HG03571 (cell line): Measurements from ENCODE around the gene TSR2.
"Not testable (repeated sequence)": the region's sequence is repeated elsewhere in the genome, so short reads cannot be mapped to it uniquely, and the experiment has no call there.

Experiments
- ATAC-seq: cut with Tn5 transposase; IDR thresholded peaks from one replicate; pipeline ENCODE4 v1.9.1; 2021; ENCODE audit not compliant: unreplicated experiment

Gene TSR2

DNA sequence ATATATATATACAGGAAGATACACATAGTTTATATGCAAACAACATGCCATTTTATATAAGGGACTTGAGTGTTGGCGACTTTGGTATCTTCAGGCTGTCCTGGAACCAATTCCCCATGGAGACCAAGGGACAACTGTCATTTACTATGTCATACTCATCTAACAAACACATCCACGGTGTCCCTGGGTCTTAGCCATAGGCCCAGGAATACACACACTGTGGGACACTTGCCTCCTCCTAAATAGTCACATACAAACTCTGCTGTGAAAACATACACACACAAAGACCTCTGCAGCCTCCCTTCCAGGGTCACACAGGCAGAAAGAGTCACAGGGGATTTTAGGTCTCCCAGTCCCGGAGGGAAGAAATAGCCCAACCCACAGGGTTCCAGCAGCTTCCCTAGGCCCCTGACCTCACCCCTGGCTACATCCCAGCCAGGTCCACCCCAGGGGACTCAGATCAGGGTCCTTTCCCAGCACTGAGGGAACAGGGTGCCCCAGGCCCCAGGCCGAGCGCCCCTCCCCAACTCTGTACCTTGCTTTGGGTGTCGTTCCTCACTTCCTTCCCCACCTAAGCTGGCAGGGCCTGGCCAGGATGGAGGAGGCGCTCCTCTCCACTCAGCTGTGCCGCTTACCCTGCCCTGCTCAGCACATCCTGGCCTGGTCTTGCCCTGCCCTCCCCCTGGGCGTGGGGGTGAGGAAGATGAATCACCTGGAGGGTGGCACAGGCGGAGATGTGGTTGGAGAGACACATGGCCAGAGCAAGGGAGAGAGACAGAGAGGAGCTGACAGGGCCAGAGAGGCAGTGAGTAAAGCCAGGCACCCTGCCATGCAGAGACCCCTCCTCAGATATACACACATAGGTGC is 34.0 kb downstream of the TSR2 start:
- no peak for ATAC-seq

DNA sequence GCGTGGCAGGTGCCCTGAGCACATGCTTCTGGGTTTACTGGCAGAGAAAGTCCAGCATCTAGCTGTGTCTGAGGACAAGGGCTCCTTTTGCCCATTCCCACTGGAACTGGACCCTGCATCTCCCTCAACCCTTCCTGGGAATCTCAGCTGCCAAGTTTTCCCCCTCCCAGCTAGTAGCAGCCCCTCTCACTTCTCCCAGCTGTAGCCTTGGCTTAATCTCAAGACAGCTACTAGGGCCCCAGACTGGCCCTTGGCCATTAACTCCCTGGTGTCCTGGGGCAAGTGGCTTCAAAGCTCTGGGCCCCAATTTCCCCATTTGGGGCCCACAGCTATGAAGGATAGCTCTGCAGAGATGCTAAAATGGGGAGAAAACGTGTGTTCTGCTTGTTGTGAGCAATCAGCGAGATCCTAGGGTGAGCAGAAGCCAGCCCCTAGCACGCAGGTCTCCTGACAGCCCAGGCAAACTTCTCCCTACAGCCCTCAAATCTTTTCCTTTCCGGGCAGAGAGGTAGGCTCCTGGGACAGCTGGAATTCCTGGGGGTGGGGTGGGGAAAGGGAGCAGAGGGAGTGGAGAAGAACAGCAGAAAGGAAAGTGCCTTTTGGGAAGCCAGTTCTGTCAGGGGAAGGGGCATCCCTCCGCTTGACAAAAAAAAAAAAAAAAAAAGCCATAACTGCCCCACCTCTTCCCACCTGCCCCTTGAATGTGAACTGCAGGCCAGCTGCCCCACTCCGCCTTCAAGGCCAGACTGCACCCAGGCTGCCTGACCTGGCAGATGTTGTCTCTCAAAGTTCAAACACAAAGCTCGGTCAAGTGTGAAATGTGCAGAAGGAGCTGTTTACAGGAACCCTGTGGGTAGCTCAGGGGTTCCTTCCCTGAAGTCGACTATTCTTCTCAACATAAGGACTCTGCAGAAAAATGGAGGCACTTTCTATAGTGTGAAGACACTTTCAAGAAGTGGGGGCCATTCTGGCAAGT is 39.2 kb downstream of the TSR2 start:
- ATAC-seq: no peak

DNA sequence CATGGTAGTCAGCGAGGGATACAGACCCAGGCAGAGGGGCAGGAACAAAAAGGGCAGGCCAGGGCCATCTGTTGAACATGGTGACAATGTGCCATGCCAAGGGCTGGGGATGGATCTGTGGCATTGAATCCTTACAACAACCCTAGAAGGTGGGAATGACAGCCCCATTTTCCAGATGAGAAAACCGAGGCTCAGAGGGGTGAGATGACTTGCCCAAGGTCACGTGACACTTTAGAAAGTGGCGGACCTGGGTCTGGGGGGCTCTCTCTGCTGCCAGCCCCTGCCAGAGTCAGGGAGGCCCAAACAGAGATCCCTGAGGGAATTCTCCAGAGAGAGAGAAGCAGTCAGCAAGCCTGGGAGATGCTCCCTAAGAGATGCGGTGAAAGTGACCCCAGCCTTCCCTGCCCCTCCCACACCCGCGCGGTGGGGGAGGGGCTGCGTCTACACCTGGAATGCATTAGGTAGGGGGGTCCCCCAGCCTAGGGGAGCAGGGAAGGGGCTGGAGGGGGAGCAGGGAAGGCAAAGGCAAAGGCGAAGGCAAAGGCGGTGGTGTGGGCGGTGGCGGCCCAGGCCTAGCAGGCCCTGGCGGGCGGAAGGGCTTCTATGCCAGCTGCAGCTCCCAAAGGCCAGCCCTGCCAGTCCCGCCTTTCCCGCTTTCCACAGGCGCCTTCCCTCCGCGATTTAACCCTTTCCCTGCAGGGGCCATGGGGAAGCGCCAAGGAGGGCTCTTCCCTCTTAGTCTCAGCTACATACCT is 42.8 kb downstream of the TSR2 start:
- ATAC-seq: no peak

DNA sequence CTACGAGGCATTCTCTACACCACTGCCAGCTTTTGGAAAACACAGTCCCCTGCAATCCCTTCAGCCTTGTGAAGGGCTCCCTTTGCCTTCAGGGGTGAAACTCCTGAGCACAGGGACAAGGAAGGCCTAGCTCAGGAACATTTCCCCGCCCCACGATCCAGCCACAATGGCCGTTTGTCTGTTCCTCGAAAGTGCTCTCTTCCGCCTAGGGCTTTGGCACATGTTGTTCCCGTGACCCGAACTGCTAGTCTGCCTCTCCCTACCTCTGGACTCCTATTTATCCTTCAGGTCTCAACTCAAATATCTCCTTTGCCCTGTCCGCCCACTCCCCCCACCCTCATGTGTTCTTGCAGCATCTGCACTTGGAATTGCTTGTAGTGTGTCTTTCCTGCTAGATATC is 43.7 kb downstream of the TSR2 start:
- ATAC-seq: no peak

DNA sequence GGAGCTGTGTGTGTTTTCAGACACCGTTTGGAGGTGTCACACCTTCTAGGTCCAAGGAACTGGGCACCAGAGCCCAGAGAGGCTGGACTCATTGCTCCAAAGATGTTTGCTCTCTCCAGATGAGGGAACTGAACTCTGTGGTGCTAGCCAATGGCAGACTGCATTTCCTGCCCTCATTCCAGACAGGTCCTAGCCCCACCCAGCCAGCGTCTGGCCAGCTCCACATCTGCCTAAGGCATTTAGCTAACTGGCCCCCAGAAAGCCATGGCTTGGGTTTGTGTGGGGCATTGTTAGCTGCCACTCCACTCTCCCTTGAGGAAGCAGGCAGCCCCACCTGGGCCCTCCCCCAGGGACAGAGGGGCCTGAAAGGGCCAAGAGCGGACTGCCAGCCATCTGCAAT is 44.5 kb downstream of the TSR2 start:
- no peak for ATAC-seq

DNA sequence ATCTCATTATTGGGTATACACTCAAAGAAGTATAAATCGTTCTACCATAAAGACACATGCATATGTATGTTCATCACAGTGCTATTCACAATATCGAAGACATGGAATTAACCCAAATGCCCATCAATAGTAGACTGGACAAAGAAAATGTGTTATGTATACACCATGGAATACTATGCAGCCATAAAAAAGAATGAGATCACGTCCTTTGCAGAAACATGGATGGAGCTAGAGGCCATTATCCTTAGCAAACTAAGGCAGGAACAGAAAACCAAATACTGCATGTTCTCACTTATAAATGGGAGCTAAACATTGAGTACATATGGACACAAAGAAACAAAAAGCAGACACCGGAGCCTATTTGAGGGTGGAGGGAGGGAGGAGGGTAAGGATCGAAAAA is 49.6 kb downstream of the TSR2 start:
- ATAC-seq: not testable (repeated sequence)

DNA sequence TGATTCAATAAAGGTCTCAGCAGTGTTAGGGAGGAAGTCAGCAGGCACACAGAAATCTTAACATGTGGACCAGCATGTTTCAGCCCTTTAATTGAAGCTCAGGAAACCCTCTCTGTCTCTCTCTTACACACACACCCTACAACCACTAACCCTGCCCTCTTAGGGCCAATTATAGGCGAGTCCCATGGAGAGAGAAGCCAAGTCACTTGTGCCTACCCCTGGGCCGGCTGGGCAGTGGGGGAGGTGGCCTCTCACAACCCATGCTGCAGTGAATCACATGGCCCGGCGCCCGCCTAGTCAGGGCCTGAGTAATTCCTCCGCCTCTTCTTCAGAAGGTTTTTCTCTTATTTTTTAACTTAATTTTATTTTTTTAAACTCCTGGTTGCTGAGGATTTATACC is 52.1 kb downstream of the TSR2 start:
- ATAC-seq: no peak

DNA sequence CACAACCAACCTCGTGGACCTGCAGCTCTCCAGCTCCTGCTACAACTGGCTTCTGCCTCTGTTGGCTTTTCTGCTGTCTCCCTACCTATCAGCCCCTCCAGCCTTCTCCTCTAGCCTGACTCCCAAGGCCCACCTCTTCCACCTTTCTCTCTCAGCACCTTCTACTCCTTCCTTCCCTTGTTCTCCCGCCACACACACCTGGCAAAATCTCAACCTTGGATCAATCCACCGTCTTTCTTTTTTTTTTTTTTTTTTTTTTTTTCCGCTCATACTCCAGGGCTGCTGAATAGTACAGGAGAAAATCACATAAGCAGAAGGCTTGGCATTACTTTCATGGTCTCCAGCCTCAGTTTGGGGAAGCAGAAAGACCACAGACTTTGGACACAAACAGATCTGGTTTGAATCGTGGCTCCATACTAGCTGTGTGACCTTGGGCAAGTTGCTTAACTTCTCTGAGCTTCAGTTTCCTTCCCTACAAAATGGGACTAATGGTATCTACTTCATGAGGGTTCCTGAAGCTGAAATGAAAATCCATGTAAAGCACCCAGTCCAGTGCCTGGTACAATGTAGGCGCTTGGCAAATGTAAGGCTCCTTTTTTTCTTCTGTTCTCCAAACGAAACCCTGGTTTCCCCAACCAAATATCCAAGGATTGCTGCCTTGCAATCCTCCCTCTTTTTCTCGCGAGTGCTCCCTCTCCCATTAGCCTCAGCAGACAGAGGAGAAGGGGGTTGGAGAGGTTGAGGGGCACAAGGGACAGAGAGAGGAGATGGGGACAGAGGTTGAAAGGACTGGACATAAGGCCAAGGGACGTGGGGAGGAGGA is 54.2 kb downstream of the TSR2 start:
- no peak for ATAC-seq
